GM12891 (cell line): ENCODE results near the gene OR2V2.

ENCODE experiments used
- POLR2A ChIP-seq: IDR thresholded peaks from 2 replicates; pipeline ENCODE4 v1.6.1; 2011; ENCODE audit warnings: low read depth, low read length, control low read depth
- SPI1 ChIP-seq: IDR thresholded peaks from 2 replicates; pipeline ENCODE4 v1.6.1; 2011; ENCODE audit warnings: low read depth, low read length, control low read depth
- TAF1 ChIP-seq: IDR thresholded peaks from 2 replicates; pipeline ENCODE4 v1.6.1; 2011; ENCODE audit warnings: low read depth, low read length, control low read depth

DNA sequence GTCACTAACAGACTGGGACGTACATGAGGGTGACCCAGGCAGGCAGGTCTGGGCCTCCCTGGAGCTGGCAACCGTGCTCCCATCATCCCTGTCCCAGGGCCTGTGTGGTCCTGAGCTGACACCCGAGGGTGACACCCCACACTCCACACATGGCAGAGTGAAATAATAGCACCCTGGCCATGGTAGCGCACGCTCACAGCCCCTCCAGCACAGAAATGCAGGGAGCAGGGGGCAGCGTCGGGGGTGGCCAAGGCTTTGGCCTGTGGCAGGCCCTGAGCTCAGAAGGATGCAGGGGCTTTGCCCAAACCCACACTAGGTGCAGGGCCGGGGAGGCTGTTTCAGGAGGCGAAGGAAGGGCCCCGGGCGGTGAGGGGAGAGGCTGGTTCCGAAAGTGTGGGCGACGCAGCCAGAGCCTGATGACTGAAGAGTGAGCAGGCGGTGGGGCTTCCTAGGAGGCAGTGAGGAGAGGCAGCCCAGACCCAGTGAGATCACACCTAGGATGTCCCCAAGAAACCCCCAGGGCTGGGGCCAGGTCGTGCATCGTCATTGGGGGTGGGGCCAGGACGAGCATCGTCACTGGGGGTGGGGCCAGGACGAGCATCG is 12.9 kb downstream of the OR2V2 start:
- TF ChIP-seq SPI1 (no peak), POLR2A (no peak), TAF1 (no peak)
